H9 (cell line): ENCODE data around the gene PKIB. TPM values are rescaled to one million over a fixed set of nuclear protein-coding genes. Genes with fewer than 3 reads are reported as not detected.

Experiments
- DNase-seq: peaks from one replicate; pipeline ENCODE4 v3.0.0-alpha.2; 2017
- H2AFZ ChIP-seq: one replicate; pipeline ENCODE4 v1.6.1; 2013; ENCODE audit warnings: mild to moderate bottlenecking, low read length, control low read depth, moderate library complexity
- H2AK5ac ChIP-seq: 2 replicates; pipeline ENCODE4 v1.6.1; 2013; ENCODE audit warnings: low read length, control low read depth, mixed read lengths; ENCODE audit not compliant: insufficient read length
- H2BK120ac ChIP-seq: one replicate; pipeline ENCODE4 v1.6.1; 2013; ENCODE audit warnings: low read depth, mild to moderate bottlenecking, low read length, control low read depth, inconsistent platforms; ENCODE audit not compliant: poor library complexity, severe bottlenecking
- H2BK12ac ChIP-seq: 2 replicates; pipeline ENCODE4 v1.6.1; 2013; ENCODE audit warnings: low read length, control low read depth, mixed read lengths, low read depth; ENCODE audit not compliant: insufficient read length
- H2BK15ac ChIP-seq: 2 replicates; pipeline ENCODE4 v1.6.1; 2013; ENCODE audit warnings: low read depth, low read length, control low read depth
- H2BK20ac ChIP-seq: one replicate; pipeline ENCODE4 v1.6.1; 2013; ENCODE audit warnings: low read depth, mild to moderate bottlenecking, low read length, control low read depth, inconsistent platforms; ENCODE audit not compliant: poor library complexity, severe bottlenecking
- H2BK5ac ChIP-seq: 2 replicates; pipeline ENCODE4 v1.6.1; 2013; ENCODE audit warnings: low read length, control low read depth, mixed read lengths; ENCODE audit not compliant: insufficient read length
- H3K14ac ChIP-seq: 2 replicates; pipeline ENCODE4 v1.6.1; 2013; ENCODE audit warnings: low read length, control low read depth; ENCODE audit not compliant: insufficient read depth
- H3K18ac ChIP-seq: 2 replicates; pipeline ENCODE4 v1.6.1; 2013; ENCODE audit warnings: low read depth, mild to moderate bottlenecking, mixed read lengths, low read length, control low read depth; ENCODE audit not compliant: insufficient read length
- H3K23ac ChIP-seq: 2 replicates; pipeline ENCODE4 v1.6.1; 2013; ENCODE audit warnings: low read length, control low read depth, mixed read lengths, low read depth; ENCODE audit not compliant: insufficient read length
- H3K23me2 ChIP-seq: 2 replicates; pipeline ENCODE4 v1.6.1; 2013; ENCODE audit warnings: low read depth, mild to moderate bottlenecking, mixed read lengths, low read length, control low read depth; ENCODE audit not compliant: insufficient read length, poor library complexity, severe bottlenecking
- H3K27ac ChIP-seq: 2 replicates; pipeline ENCODE4 v1.5.1; 2013; ENCODE audit warnings: low read length, control low read depth, mixed read lengths, low read depth; ENCODE audit not compliant: insufficient read length
- H3K27me3 ChIP-seq: 2 replicates; pipeline ENCODE4 v1.6.1; 2013; ENCODE audit warnings: low read length, control low read depth, inconsistent platforms; ENCODE audit not compliant: insufficient read depth
- H3K4ac ChIP-seq: 2 replicates; pipeline ENCODE4 v1.6.1; 2013; ENCODE audit warnings: low read depth, mild to moderate bottlenecking, control low read depth, inconsistent platforms, low read length, moderate library complexity
- H3K4me1 ChIP-seq: 2 replicates; pipeline ENCODE4 v1.6.1; 2013; ENCODE audit warnings: low read length, control low read depth, inconsistent platforms; ENCODE audit not compliant: insufficient read depth
- H3K4me2 ChIP-seq: 2 replicates; pipeline ENCODE4 v1.6.1; 2013; ENCODE audit warnings: low read length, control low read depth, mixed read lengths; ENCODE audit not compliant: insufficient read length, insufficient read depth
- H3K56ac ChIP-seq: 2 replicates; pipeline ENCODE4 v1.6.1; 2013; ENCODE audit warnings: low read depth, mild to moderate bottlenecking, mixed read lengths, low read length, control low read depth; ENCODE audit not compliant: insufficient read length
- H3K79me1 ChIP-seq: 2 replicates; pipeline ENCODE4 v1.6.1; 2013; ENCODE audit warnings: low read depth, mild to moderate bottlenecking, moderate library complexity, low read length, control low read depth, inconsistent platforms; ENCODE audit not compliant: insufficient read depth, poor library complexity, severe bottlenecking
- H3K79me2 ChIP-seq: 2 replicates; pipeline ENCODE4 v1.6.1; 2013; ENCODE audit warnings: low read length, control low read depth, inconsistent platforms; ENCODE audit not compliant: insufficient read depth
- H3K9ac ChIP-seq: 2 replicates; pipeline ENCODE4 v1.6.1; 2013; ENCODE audit warnings: low read length, control low read depth, mixed read lengths; ENCODE audit not compliant: insufficient read length; ENCODE audit errors: extremely low read depth
- H3K9me3 ChIP-seq: one replicate; pipeline ENCODE4 v1.6.1; 2013; ENCODE audit warnings: low read depth, low read length, inconsistent platforms; ENCODE audit not compliant: control insufficient read depth
- H3T11ph ChIP-seq: one replicate; pipeline ENCODE4 v1.6.1; 2013; ENCODE audit warnings: mild to moderate bottlenecking, low read length, control low read depth, inconsistent platforms
- H4K20me1 ChIP-seq: one replicate; pipeline ENCODE4 v1.6.1; 2013; ENCODE audit not compliant: control insufficient read depth, insufficient read length, insufficient read depth
- H4K5ac ChIP-seq: 2 replicates; pipeline ENCODE4 v1.6.1; 2013; ENCODE audit warnings: low read depth, mild to moderate bottlenecking, mixed read lengths, low read length, control low read depth; ENCODE audit not compliant: insufficient read length
- H4K8ac ChIP-seq: replicated peaks from 2 replicates; pipeline ENCODE4 v1.6.1; 2013; ENCODE audit warnings: low read length, control low read depth, mixed read lengths, low read depth; ENCODE audit not compliant: insufficient read length
- H4K91ac ChIP-seq: 2 replicates; pipeline ENCODE4 v1.6.1; 2013; ENCODE audit warnings: low read depth, mild to moderate bottlenecking, moderate library complexity, mixed read lengths, low read length, control low read depth; ENCODE audit not compliant: insufficient read length
- H3K27ac Mint-ChIP-seq, 3 experiments: 2 replicates in 2 of 3; 3 replicates in 1 of 3; pipeline ENCODE4 v1.8.0; 2020 to 2021; ENCODE audit warnings: mixed read lengths in 3 of 3, mild to moderate bottlenecking in 1 of 3, moderate library complexity in 1 of 3
- H3K27me3 Mint-ChIP-seq: 2 replicates; pipeline ENCODE4 v1.8.0; 2021; ENCODE audit warnings: low read depth, mild to moderate bottlenecking, moderate library complexity, mixed read lengths
- H3K36me3 Mint-ChIP-seq, 3 experiments: 2 replicates in 2 of 3; 3 replicates in 1 of 3; pipeline ENCODE4 v1.8.0; 2020 to 2021; ENCODE audit warnings: low read depth in 3 of 3, mixed read lengths in 3 of 3; ENCODE audit not compliant: insufficient read depth in 1 of 3
- H3K4me1 Mint-ChIP-seq, 2 experiments: 2 replicates each; pipeline ENCODE4 v1.8.0; 2020; ENCODE audit warnings: mixed read lengths in 2 of 2
- H3K4me3 Mint-ChIP-seq, 2 experiments: 2 replicates in 1 of 2; 3 replicates in 1 of 2; pipeline ENCODE4 v1.8.0; 2020 to 2021; ENCODE audit warnings: mild to moderate bottlenecking in 2 of 2, mixed read lengths in 2 of 2, moderate library complexity in 1 of 2
- H3K9me3 Mint-ChIP-seq, 2 experiments: 2 replicates in 1 of 2; 3 replicates in 1 of 2; pipeline ENCODE4 v1.8.0; 2020; ENCODE audit warnings: mild to moderate bottlenecking in 2 of 2, mixed read lengths in 2 of 2, moderate library complexity in 1 of 2
- WGBS: extraction: QIAGEN DNeasy Blood & Tissue Kit; methylation state at CpG from one replicate; pipeline ENCODE4 v1.1.7; 2013; ENCODE audit warnings: missing lambda C conversion rate, low lambda C conversion rate, mixed read lengths; ENCODE audit not compliant: insufficient read length; ENCODE audit errors: extremely low coverage; 5-methylcytosine and 5-hydroxymethylcytosine counted together
- total RNA-seq: library from RNA; stranded (reverse); gene quantifications from 2 replicates; pipeline ENCODE4 v1.2.1, GENCODE V29; 2021
- TF ChIP-seq, protein P1 (sequence below): fragments of 200-600 bp; sonication (generic); conservative IDR thresholded peaks from 3 replicates; pipeline ENCODE4 v1.8.0; 2021; ENCODE audit warnings: antibody characterized with exemption, mild to moderate bottlenecking

The PKIB gene
- total RNA-seq, 1 experiment from 2014 or later = 46.5 TPM

DNA sequence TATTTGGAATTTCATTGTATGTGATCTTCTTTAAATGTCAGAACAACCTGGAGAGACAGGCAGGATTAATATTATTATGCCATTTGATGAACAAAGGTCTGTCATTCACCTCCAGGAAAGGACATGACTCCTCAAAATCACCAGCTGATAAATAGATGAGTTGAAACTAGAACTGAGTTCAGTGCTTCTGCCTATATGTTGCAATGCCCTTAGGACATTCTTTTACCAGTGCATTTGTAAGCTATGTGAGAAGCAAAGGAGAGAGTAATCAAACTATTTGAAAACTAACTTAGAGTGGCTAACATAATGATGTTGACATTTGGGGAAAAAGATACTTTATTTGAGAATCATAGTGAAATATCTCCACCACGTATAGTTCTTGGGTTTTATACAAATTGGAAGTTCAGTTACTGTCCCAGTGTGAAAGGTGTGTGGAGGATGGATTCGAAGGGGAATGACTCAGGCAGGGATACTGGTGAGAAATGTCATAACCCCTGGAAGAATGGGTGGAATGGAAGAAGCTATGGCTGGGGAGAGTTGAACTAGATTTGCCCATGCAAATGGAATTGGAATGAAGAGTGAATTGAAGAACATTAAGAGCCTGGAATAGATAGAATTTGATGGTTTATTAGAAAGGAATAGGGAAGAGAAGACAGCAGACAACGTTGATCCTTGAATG, 21.5 kb downstream of the PKIB start:
- H3K56ac ChIP-seq = no peak overlapping the region
- no peak overlapping the region for H3K14ac ChIP-seq
- no peak overlapping the region for H2BK120ac ChIP-seq
- no peak overlapping the region for H2BK15ac ChIP-seq
- TF ChIP-seq, protein P1, sequence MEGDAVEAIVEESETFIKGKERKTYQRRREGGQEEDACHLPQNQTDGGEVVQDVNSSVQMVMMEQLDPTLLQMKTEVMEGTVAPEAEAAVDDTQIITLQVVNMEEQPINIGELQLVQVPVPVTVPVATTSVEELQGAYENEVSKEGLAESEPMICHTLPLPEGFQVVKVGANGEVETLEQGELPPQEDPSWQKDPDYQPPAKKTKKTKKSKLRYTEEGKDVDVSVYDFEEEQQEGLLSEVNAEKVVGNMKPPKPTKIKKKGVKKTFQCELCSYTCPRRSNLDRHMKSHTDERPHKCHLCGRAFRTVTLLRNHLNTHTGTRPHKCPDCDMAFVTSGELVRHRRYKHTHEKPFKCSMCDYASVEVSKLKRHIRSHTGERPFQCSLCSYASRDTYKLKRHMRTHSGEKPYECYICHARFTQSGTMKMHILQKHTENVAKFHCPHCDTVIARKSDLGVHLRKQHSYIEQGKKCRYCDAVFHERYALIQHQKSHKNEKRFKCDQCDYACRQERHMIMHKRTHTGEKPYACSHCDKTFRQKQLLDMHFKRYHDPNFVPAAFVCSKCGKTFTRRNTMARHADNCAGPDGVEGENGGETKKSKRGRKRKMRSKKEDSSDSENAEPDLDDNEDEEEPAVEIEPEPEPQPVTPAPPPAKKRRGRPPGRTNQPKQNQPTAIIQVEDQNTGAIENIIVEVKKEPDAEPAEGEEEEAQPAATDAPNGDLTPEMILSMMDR = no peak
- H3K79me2 ChIP-seq = no peaks in the 10 kb centered on the region
- no peaks in the 10 kb centered on the region for H3K4me1 ChIP-seq
- no peak overlapping the region for H3K18ac ChIP-seq
- H4K91ac ChIP-seq = no peak overlapping the region
- no peak overlapping the region for H3K4me2 ChIP-seq
- H4K5ac ChIP-seq = no peak overlapping the region
- no peak overlapping the region for H3K27ac ChIP-seq
- H3K36me3 Mint-ChIP-seq = peaks cover 0 to 8% (median 0%) of the 10 kb centered on the region in 3 experiments; a peak in 2 of 7 replicates
- H3K4me1 Mint-ChIP-seq = no peaks in the 10 kb centered on the region
- H3K27me3 ChIP-seq = no peaks in the 10 kb centered on the region
- H2BK20ac ChIP-seq = no peak overlapping the region
- no peaks in the 10 kb centered on the region for H3K9me3 ChIP-seq
- WGBS = no CpG with 5 or more reads among the region's 3 CpGs
- H3K4me3 Mint-ChIP-seq = no peak overlapping the region
- H2BK5ac ChIP-seq = no peak overlapping the region
- H2AFZ ChIP-seq = no peak overlapping the region
- no peaks in the 10 kb centered on the region for H3K23me2 ChIP-seq
- no peaks in the 10 kb centered on the region for H3K79me1 ChIP-seq
- no peak overlapping the region for H3K4ac ChIP-seq
- DNase-seq = no peak
- H2AK5ac ChIP-seq = no peak overlapping the region
- H3K9ac ChIP-seq = no peak overlapping the region
- H3K23ac ChIP-seq = no peak overlapping the region
- H4K8ac ChIP-seq = no peak overlapping the region
- H3K27ac Mint-ChIP-seq = no peak overlapping the region
- H3K27me3 Mint-ChIP-seq = no peaks in the 10 kb centered on the region
- H4K20me1 ChIP-seq = no peaks in the 10 kb centered on the region
- H3T11ph ChIP-seq = no peak overlapping the region
- no peak overlapping the region for H2BK12ac ChIP-seq
- no peaks in the 10 kb centered on the region for H3K9me3 Mint-ChIP-seq
